ENCODE measurements around the gene OR6F1. TPM values are rescaled to one million over a fixed set of nuclear protein-coding genes. Genes with fewer than 3 reads are reported as not detected.

The OR6F1 gene
- total RNA-seq, 2 experiments from 2014 or later, result not detected

GRCh38 chr1:247741756-247742155 is 25.3 kb upstream of the OR6F1 start:
- H3K9me3 Mint-ChIP-seq, result no peaks in the 10 kb centered on the region
- no peaks in the 10 kb centered on the region for H3K4me1 Mint-ChIP-seq (ENCODE audit: low read depth)
- no peaks in the 10 kb centered on the region for H3K36me3 Mint-ChIP-seq (ENCODE audit: low read depth)
- Histone ChIP-seq H3K27me3 (ENCODE audit: control insufficient read depth in 1 of 2, insufficient read depth in 2 of 2, low read length in 2 of 2) (no peaks in the 10 kb centered on the region), H3K4me1 (ENCODE audit: insufficient read depth, low read length) (no peaks in the 10 kb centered on the region), H3K9me3 (ENCODE audit: control insufficient read depth in 1 of 2, insufficient read depth in 1 of 2, low read length in 2 of 2) (peaks cover 0 to 2% of the 10 kb centered on the region in 2 experiments), H3K4me3 (ENCODE audit: low read length) (no peak overlapping the region), H3K27ac (ENCODE audit: low read depth in 1 of 2, low read length in 2 of 2) (no peak overlapping the region), H3K36me3 (ENCODE audit: insufficient read depth, low read length) (no peaks in the 10 kb centered on the region)
- POLR2A ChIA-PET, result no interaction called here
- intact Hi-C loops (cut with DNase I, micrococcal nuclease), result no loop called here
- no peak overlapping the region for H3K4me3 Mint-ChIP-seq
- H3K27me3 Mint-ChIP-seq, result no peaks in the 10 kb centered on the region
- ATAC-seq (ENCODE audit: poor library complexity) (no peak), DNase-seq (no peak)
- CTCF ChIA-PET, result no interaction called here
- TF ChIP-seq CTCF (IDR thresholded peaks at IDR 0.05), result no peak
- H3K27ac Mint-ChIP-seq, result no peak overlapping the region

- ChIA-PET POLR2A (no interaction called here), CTCF (no interaction called here)
- Histone ChIP-seq H3K9me3 (ENCODE audit: control insufficient read depth in 1 of 2, insufficient read depth in 1 of 2, low read length in 2 of 2) (peaks cover 0 to 2% of the 10 kb centered on the region in 2 experiments), H3K27me3 (ENCODE audit: control insufficient read depth in 1 of 2, insufficient read depth in 2 of 2, low read length in 2 of 2) (no peaks in the 10 kb centered on the region), H3K4me1 (ENCODE audit: insufficient read depth, low read length) (no peaks in the 10 kb centered on the region), H3K4me3 (ENCODE audit: low read length) (no peak overlapping the region), H3K36me3 (ENCODE audit: insufficient read depth, low read length) (no peaks in the 10 kb centered on the region), H3K27ac (ENCODE audit: low read depth in 1 of 2, low read length in 2 of 2) (no peak overlapping the region)
- no peak for ATAC-seq (ENCODE audit: poor library complexity)
- H3K9me3 Mint-ChIP-seq, result no peaks in the 10 kb centered on the region
- H3K36me3 Mint-ChIP-seq (ENCODE audit: low read depth), result no peaks in the 10 kb centered on the region
- TF ChIP-seq CTCF (IDR thresholded peaks at IDR 0.05), result no peak
- no peak overlapping the region for H3K4me3 Mint-ChIP-seq
- intact Hi-C loops (cut with DNase I, micrococcal nuclease), result no loop called here
- no peaks in the 10 kb centered on the region for H3K4me1 Mint-ChIP-seq (ENCODE audit: low read depth)
- no peak overlapping the region for H3K27ac Mint-ChIP-seq
- no peak for DNase-seq
- H3K27me3 Mint-ChIP-seq, result no peaks in the 10 kb centered on the region
Observed at GRCh38 chr1:247740721-247741120, 24.3 kb upstream of the OR6F1 start.

GRCh38 chr1:247738315-247738714 is 21.9 kb upstream of the OR6F1 start, which contains the start of gene OR14K1:
TSS of gene OR14K1 (plus strand) at chr1:247738615. CDS start at chr1:247738615, 0 bp downstream.
- Histone ChIP-seq H3K27me3 (ENCODE audit: control insufficient read depth in 1 of 2, insufficient read depth in 2 of 2, low read length in 2 of 2) (no peaks in the 10 kb centered on the region), H3K27ac (ENCODE audit: low read depth in 1 of 2, low read length in 2 of 2) (no peak within 1 kb of the TSS), H3K36me3 (ENCODE audit: insufficient read depth, low read length) (no peaks in the 10 kb centered on the region), H3K9me3 (ENCODE audit: control insufficient read depth in 1 of 2, insufficient read depth in 1 of 2, low read length in 2 of 2) (peaks cover 0 to 2% of the 10 kb centered on the region in 2 experiments), H3K4me3 (ENCODE audit: low read length) (no peak within 1 kb of the TSS), H3K4me1 (ENCODE audit: insufficient read depth, low read length) (no peaks in the 10 kb centered on the region)
- ChIA-PET CTCF (no interaction called here), POLR2A (no interaction called here)
- Mint-ChIP-seq H3K27ac (no peak within 1 kb of the TSS), H3K27me3 (peaks cover 4% of the 10 kb centered on the region), H3K4me3 (no peak within 1 kb of the TSS), H3K4me1 (ENCODE audit: low read depth) (no peaks in the 10 kb centered on the region), H3K36me3 (ENCODE audit: low read depth) (no peaks in the 10 kb centered on the region), H3K9me3 (no peaks in the 10 kb centered on the region)
- intact Hi-C loops (cut with DNase I, micrococcal nuclease), result no loop called here
- ATAC-seq (ENCODE audit: poor library complexity) (no peak), DNase-seq (no peak)
- no peak for TF ChIP-seq CTCF (IDR thresholded peaks at IDR 0.05)
